Measurements from ENCODE around the gene BEST4. TPM values are rescaled to one million over a fixed set of nuclear protein-coding genes. Genes with fewer than 3 reads are reported as not detected.

Gene BEST4
- total and polyA plus RNA-seq, 2 of the 8 experiments (the other 6 are each of a cell fraction or from before 2014, with no cell fraction given) = 0.76 to 1.4 TPM

- no peaks in the 10 kb centered on the region for H3K9me3 ChIP-seq (ENCODE audit: insufficient read depth in 2 of 2, low read depth in 1 of 2, low read length in 1 of 2)
- H4K20me1 ChIP-seq (replicated peaks in 1 of 2; ENCODE audit: control insufficient read depth in 1 of 2, insufficient read depth in 2 of 2, low read length in 2 of 2) = peaks cover 0 to 2% of the 10 kb centered on the region in 2 experiments
- no peak overlapping the region for H3K9ac ChIP-seq (replicated peaks in 1 of 4; ENCODE audit: extremely low read depth in 1 of 4, low read depth in 3 of 4, low read length in 3 of 4)
- DNase-seq (ENCODE audit: low read depth in 1 of 2, low spot score in 2 of 2) (no peak), FAIRE-seq (no peak)
- no peak overlapping the region for H2BK120ac ChIP-seq (replicated peaks; ENCODE audit: low read depth, low read length)
- 80% methylated on average over 3 of the region's 3 CpGs; no CpG with 5 or more reads in 1 of the 2 experiments for WGBS, 2 experiments (ENCODE audit: extremely low coverage in 1 of 2, insufficient coverage in 1 of 2, insufficient read length in 1 of 2, insufficient replicate concordance in 2 of 2, low coverage in 1 of 2, low lambda C conversion rate in 2 of 2, missing lambda C conversion rate in 1 of 2)
- peaks cover 30 to 65% (median 48%) of the 10 kb centered on the region in 4 experiments for H3K36me3 ChIP-seq (ENCODE audit: control insufficient read depth in 2 of 4, insufficient read depth in 4 of 4, low read length in 3 of 4)
- H4K91ac ChIP-seq (replicated peaks; ENCODE audit: insufficient read length, low read length) = no peak overlapping the region
- no peak overlapping the region for H2BK20ac ChIP-seq (ENCODE audit: low read length)
- CTCF ChIA-PET (ENCODE audit: partially characterized antibody) = interaction anchor here (0.6 to 7.9 kb wide), 18 partner anchors 9 to 1312 kb away, joined by 3 to 42 read pairs (median 5); partner anchors contain the start of gene RNU5D-1
- H4K5ac ChIP-seq (ENCODE audit: insufficient read length, low read depth, low read length) = no peak overlapping the region
- H2BK5ac ChIP-seq (ENCODE audit: low read depth, low read length) = no peak overlapping the region
- no peak overlapping the region for H3K27ac ChIP-seq (ENCODE audit: low read depth, low read length)
- no peak overlapping the region for H3K56ac ChIP-seq (replicated peaks; ENCODE audit: insufficient read length, low read depth, low read length)
- no peak overlapping the region for H4K8ac ChIP-seq (ENCODE audit: extremely low read depth, insufficient read depth, low read length)
- no peaks in the 10 kb centered on the region for H3K27me3 ChIP-seq (replicated peaks in 1 of 4; ENCODE audit: control insufficient read depth in 3 of 4, extremely low read depth in 1 of 4, insufficient read depth in 3 of 4, low read length in 3 of 4)
- H3K4me2 ChIP-seq (ENCODE audit: insufficient read depth in 1 of 2, low read depth in 2 of 2, low read length in 2 of 2) = no peak overlapping the region
- peaks cover 4% of the 10 kb centered on the region for H3K79me1 ChIP-seq (ENCODE audit: low read depth, low read length)
- H3K4me3 ChIP-seq (ENCODE audit: extremely low read depth in 1 of 4, insufficient read depth in 2 of 4, low read depth in 3 of 4, low read length in 4 of 4) = no peak overlapping the region
- H2AK5ac ChIP-seq (ENCODE audit: low read depth, low read length) = no peak overlapping the region
- H3K14ac ChIP-seq (ENCODE audit: insufficient read length) = no peak overlapping the region
- H3K4ac ChIP-seq (replicated peaks; ENCODE audit: insufficient read length, low read depth, low read length) = no peak overlapping the region
- peaks cover 0 to 7% of the 10 kb centered on the region in 2 experiments; a peak in 1 of 4 replicates for H3K79me2 ChIP-seq (ENCODE audit: control insufficient read depth in 1 of 2, insufficient read depth in 2 of 2, low read length in 2 of 2)
- H3K4me1 ChIP-seq (replicated peaks in 1 of 4; ENCODE audit: control insufficient read depth in 3 of 4, insufficient read depth in 4 of 4, low read length in 3 of 4) = no peaks in the 10 kb centered on the region
- H3K23me2 ChIP-seq (ENCODE audit: low read depth, low read length) = no peaks in the 10 kb centered on the region
- no peak overlapping the region for H2BK15ac ChIP-seq (ENCODE audit: low read length)
- TF ChIP-seq CTCF (IDR thresholded peaks at IDR 0.05; ENCODE audit: control extremely low read depth in 1 of 3, insufficient read depth in 1 of 3, low read depth in 1 of 3, low read length in 3 of 3) = peak; percentile 13 to 47 (median 32); a peak in 3 of 4 replicates
- TF ChIP-seq CREB1 (IDR thresholded peaks at IDR 0.05) = no peak
- no peak overlapping the region for H3K18ac ChIP-seq (ENCODE audit: extremely low read depth, low read length)
- H2AFZ ChIP-seq (ENCODE audit: low read length) = no peak overlapping the region
- H3K23ac ChIP-seq (ENCODE audit: insufficient read length) = no peak overlapping the region
- no peak overlapping the region for H2BK12ac ChIP-seq (ENCODE audit: low read depth, low read length)
- POLR2A ChIA-PET (ENCODE audit: partially characterized antibody) = interaction anchor here (0.6 to 10.5 kb wide), 8 partner anchors 12 to 818 kb away, joined by 3 to 120 read pairs (median 4); partner anchors contain the start of genes BTBD19 and RPS8
Measured at GRCh38 chr1:44747878-44748277, 40.1 kb downstream of the BEST4 start.
